Fibroblast of the aortic adventitia (primary cell): Measurements from ENCODE around the gene CD6. TPM values are rescaled to one million over a fixed set of nuclear protein-coding genes. Genes with fewer than 3 reads are reported as not detected.

ENCODE experiments used
- DNase-seq: peaks from one replicate; pipeline ENCODE4 v3.0.0-alpha.2; 2010; ENCODE audit warnings: low read depth
- H3K4me3 ChIP-seq: 2 replicates; pipeline ENCODE4 v1.5.1; 2011; ENCODE audit warnings: low read depth, mild to moderate bottlenecking, control low read depth, low read length, moderate library complexity
- CTCF ChIP-seq: IDR thresholded peaks from 2 replicates; pipeline ENCODE4 v1.5.1; 2011; ENCODE audit warnings: mild to moderate bottlenecking, low read length, control low read depth, inconsistent platforms; ENCODE audit not compliant: insufficient read depth
- total RNA-seq: library from RNA; depleted of rRNA; stranded (reverse); fragments of >200 nt; gene quantifications from 2 replicates; pipeline ENCODE4 v1.2.3, GENCODE V29; 2012; ENCODE audit warnings: low replicate concordance

Gene CD6
- total RNA-seq, 1 donor, result not detected

GRCh38 chr11:61002598-61002997 lies 31.1 kb downstream of the CD6 start:
- no peak for TF ChIP-seq CTCF
- no peak overlapping the region for H3K4me3 ChIP-seq
- no peak for DNase-seq

GRCh38 chr11:61004180-61004611 lies 32.7 kb downstream of the CD6 start:
- DNase-seq, result peak; percentile 10
- no peak for TF ChIP-seq CTCF
- no peak overlapping the region for H3K4me3 ChIP-seq

- DNase-seq, result no peak
- no peak for TF ChIP-seq CTCF
- H3K4me3 ChIP-seq, result no peak overlapping the region
Observed at GRCh38 chr11:61004761-61005181, 33.3 kb downstream of the CD6 start.

- H3K4me3 ChIP-seq, result no peak overlapping the region
- TF ChIP-seq CTCF, result no peak
- no peak for DNase-seq
Observed at GRCh38 chr11:61007383-61007955, 36.0 kb downstream of the CD6 start.

- no peak for TF ChIP-seq CTCF
- H3K4me3 ChIP-seq, result no peak overlapping the region
- DNase-seq, result no peak
Observed at GRCh38 chr11:61007956-61008896, 36.7 kb downstream of the CD6 start.

GRCh38 chr11:61008971-61009370 lies 37.5 kb downstream of the CD6 start:
- no peak for DNase-seq
- TF ChIP-seq CTCF, result no peak

More at GRCh38 chr11:61008971-61009370, 37.5 kb downstream of the CD6 start:
- no peak overlapping the region for H3K4me3 ChIP-seq
